DMS79 treated with DMSO at 0.1 percent for 48 hours (cell line): ENCODE results near the gene SLC2A9.
"Not testable (repeated sequence)": the region's sequence is repeated elsewhere in the genome, so short reads cannot be mapped to it uniquely, and the experiment has no call there.

Source experiments
- DNase-seq: peaks from one replicate; lab custom pipeline; 2025; lab: John Stamatoyannopoulos, UW

SLC2A9 gene

GRCh38 chr4:9926586-9926985 is 94.7 kb downstream of the SLC2A9 start:
- DNase-seq, result no peak

- no peak for DNase-seq
Measured at GRCh38 chr4:9925750-9926439, 95.4 kb downstream of the SLC2A9 start.

DNA sequence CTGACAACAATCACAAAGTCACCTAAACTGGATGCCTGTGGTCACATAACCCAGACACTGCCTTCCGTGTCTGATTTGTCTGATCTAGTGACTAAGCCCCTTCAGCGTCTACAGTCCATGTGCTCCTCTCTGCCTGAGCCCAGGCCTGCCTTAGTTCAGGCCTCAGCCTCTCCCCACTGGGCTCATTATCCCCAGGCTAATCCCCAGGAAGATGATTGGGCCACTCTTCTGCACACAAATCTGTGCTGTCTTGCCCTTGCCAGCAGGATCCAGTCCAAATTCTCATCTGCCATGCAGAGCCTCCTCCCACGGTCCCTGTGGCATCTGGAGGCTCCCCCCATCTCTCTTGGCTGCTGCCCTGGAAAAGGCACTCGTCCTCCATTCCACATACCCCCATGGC is 96.5 kb downstream of the SLC2A9 start:
- peak; percentile 19 for DNase-seq

DNA sequence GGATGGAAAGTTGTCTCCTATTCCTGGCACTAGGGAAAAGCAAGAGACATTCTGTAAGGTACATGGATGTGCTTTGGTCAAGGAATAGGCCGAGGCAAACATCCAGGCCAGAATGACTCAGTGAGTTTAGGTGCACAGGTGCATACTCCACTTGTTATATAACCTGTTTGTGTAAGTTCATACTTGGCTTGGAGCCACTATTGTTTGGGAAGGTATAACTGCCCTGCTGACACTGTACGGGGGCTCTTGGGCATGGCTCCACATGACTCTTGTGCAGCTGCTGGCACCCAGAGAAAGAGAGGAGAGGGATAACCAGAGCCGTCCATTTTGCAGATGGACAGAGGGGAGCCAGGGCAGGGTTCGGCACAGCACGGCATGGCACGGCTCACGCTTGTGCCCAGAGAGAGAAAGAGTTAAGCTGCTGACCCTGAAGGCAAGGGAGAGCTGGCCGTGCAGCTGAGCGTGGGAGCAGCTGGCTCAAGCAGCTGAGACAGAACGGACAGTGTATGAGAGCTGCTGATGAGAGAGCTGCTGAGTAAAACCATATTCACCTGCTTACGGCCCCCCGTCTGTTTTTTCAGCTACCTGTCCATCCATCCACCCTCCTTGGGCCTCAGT is 98.0 kb downstream of the SLC2A9 start:
- DNase-seq, result no peak

DNA sequence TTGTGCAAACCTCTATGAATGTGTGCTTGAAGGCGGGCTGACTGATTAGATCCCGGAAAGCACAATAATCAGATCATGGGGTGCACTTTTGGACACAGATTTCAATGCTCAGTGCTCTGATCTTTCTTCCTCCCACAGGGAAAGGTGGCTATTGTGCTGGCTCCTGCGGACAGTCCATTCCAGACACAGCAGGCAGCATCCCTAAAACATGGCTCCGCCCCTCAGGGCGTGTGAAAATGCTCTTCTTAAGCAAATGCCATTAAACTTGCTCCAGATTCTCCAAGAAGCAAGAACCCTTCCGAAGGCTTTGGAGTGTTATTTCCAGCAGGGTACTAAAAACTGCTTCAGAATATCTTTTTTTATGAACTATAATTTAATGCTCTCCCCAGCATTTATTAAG is 100.0 kb downstream of the SLC2A9 start:
- no peak for DNase-seq

- no peak for DNase-seq
Measured at GRCh38 chr4:9920029-9920428, 101.3 kb downstream of the SLC2A9 start.

- no peak for DNase-seq
Measured at GRCh38 chr4:9919047-9919446, 102.2 kb downstream of the SLC2A9 start.

- no peak for DNase-seq
Measured at GRCh38 chr4:9918484-9918883, 102.8 kb downstream of the SLC2A9 start.

DNA sequence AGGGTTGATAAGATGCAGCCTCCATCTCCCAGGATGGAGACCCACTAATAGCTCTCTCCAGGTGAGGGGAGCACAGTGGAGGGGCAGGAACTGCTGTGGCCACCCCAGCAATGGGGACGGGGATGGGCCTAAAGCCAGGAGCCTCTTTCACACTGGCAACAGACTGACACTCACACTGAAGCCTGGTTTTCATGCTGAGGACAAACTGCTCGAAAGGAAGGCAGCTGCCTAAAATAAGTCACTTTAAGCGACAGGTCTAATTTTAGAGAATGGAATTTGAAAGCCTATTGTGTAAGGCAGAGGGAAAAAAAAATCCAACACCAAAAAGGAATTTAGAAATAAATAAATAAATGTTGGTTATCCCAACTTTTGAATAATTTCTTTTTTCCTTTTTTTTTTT is 104.4 kb downstream of the SLC2A9 start:
- DNase-seq, result no peak

- DNase-seq, result no peak
Measured at GRCh38 chr4:9916346-9916745, 105.0 kb downstream of the SLC2A9 start.

- DNase-seq, result no peak
Measured at GRCh38 chr4:9913846-9914245, 107.5 kb downstream of the SLC2A9 start.

DNA sequence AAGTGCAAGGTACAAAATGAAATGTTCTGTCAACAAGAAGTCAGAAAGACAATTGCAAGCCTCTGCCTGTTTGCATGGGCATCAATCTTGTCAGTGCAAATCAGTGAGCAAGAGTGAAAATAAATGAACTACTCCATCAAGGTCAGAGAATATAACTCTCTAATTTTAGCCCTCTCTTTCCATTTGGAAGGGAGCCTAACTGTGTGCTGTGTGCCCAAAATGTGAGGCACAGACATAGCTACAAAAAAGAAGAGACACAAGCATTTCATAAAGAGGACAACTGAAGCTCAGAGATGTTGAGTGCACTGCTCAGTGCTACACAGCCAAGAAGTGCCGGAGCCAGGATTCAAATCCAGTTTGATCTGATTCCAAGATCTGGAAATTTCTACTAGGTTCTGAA is 114.3 kb downstream of the SLC2A9 start:
- no peak for DNase-seq

DNA sequence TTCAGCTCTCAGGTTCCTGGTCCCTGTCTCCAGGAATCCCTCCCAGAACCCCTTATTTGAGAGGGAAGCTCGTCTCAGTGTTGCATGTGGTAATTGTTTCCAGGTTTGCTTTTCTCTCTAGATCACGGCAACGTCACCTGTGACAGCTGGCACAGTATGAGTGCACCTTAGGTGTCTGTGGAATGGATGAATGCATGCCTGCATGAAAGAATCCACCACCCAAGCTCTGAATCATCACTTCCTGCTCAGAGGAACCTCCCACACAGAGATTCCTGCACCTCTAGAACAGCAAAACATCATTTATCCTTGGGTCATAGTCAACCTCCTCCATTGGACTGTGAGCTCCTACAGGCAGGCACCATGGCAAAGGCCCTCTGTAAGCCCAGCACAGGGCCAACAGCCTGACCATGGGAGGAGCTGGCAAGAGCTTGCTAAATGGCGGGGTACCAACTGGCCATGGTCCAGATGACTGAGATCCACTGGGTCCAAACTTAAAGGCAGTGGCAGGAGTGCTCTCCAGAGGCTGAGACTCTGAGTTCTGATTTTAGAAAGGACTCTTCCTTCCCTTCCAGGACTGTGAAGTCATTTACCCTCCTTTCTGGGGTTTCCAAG is 116.2 kb downstream of the SLC2A9 start:
- DNase-seq, result no peak

DNA sequence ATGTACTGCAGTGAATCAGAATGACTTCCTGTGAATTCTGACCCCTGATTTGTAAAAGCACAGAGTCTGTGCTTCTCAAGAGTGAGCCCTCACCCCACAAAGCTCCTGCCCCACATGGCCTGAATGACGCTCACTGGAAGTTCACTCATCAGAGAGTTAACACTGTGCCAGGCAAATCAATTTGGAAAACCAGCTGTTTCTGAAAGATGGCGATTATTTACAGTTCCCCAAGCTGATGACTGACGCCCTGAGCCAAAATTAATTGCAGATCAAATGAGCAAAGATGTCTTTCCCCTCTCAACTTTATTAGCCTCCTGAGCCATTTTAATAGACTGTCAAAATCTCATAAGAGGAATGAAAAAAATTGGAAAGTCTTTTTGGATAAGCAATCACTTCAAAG is 118.0 kb downstream of the SLC2A9 start:
- no peak for DNase-seq

DNA sequence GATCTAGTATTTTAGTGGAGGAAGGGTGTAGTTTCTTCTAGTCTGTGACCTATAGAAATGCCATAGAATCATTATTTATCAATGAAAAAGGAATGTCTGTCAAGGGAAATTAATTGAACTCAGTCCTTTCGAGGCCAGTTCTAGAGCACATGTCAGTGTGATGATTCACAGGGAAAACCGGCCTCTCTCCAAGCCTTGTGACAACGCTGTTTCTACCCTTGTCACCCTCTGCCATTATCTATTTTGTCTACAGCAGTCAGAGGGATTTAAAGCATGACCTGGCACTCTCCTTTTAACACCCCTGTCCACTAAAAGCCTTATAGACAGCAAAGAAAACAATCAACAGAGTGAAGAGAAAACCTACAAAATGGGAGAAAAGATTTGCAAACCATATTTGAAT is 120.0 kb downstream of the SLC2A9 start:
- no peak for DNase-seq

DNA sequence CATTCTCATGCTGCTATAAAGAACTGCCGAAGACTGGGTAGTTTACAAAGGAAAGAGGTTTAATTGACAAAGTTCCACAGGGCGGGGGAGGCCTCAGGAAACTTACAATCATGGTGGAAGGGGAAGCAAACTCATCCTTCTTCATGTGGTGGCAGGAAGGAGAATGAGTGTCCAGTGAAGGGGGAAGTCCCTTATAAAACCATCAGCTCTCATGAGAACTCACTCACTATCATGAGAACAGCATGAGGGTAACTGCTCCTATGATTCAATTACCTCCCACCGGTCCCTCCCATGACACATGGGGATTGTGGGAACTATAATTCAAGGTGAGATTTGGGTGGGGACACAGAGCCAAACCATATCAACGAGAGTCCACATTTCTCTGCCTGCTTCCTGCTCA is 120.7 kb downstream of the SLC2A9 start:
- DNase-seq, result not testable (repeated sequence)

DNA sequence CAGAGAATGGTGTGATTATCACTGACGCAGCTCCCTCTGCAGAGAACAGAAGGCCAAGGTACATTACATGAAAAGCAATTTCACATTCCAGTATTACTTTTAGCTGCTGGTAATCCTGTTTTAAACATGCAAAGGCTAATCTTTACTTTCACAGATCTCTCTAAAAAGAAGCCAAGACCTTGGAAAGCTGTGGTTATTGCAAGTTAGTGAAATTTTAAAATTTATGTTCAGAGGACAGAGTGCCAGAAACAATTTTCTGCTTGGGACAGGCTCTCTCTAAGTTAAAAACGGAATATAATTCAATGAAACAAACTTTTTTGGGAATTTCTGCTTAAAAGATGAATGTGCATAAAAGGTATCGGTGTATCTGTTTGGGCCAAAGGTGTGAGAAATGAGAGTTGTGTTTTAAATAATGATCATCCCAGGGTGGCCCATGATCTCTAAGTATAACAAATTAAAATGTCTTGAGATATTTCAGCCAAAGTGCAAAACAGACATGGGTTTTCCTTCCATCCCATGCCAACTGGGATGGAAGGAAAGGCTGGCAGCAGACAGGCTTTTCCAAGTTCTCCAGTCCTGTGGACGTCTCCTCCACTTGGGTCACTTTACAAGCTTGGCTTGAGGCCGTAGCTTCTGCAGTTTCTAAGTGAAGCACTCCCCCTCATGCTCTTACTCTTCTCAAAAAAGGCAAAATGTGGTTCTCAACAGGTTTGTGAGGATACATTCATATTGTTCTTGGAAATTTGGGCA is 121.8 kb downstream of the SLC2A9 start:
- DNase-seq, result no peak

DNA sequence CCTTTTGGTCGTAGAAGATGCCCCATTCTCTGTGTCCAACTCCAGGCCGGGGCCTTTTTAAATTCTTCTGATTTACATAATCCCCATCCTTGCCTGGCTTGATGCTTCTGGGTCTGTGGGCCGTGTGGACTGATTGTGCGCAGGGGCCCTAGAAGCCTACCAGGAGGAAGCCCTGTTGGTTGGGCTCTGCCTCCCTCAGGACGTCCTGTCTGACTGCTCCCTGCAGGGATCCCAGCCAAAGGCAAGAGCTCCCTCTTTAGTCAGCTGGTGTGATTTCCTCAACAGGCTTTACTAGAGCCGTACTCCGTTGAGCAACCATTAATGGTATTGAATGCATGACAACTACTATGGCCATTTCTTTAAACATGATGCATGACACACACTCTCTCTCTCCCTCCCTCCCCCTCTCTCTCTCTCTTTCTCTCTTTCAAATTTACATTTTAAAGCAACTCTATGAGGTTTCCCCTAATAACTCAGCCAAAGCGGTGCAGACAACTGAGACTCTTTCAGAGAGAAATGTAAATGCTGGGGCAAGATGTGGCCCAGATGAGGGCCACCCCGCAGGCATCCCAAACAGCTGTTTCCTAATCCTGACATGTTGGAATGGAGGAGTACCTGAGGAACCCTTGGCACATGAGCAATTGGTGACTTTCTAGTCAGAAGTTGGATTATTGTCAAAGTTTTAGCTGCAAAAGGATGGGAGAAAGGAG is 122.5 kb downstream of the SLC2A9 start:
- no peak for DNase-seq

GRCh38 chr4:9895333-9895705 is 126.0 kb downstream of the SLC2A9 start:
- no peak for DNase-seq

DNA sequence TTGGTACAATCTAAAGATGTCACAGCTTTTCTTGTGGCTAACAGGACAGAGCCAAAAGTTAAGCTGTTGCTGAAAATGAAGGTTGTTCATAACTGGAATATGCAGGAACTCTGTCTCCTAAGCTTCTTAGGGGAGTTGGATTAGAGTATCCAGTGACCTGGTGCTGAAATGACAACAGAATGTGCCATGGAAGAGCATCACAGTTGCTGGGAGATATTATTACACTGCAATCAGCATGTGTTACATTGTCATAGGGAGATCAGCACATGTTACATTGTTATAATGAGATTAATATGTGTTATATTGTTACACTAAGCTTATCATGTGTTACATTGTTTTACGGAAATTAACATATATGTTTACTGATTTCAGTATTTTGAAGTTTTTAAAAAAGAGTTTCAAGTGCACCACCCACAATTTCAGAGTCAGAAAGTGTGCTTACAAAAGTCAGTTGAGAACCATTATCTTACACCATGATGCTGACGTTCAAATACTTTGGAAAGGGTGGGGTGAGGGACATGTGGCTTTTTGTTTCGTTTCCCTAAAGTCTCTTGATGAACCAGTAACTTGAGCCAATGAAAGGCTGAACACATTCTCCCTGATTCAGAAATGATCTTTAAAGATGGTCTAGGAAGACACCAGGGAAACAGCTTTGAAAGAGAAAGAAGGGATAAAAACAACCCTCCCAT is 126.5 kb downstream of the SLC2A9 start:
- no peak for DNase-seq

DNA sequence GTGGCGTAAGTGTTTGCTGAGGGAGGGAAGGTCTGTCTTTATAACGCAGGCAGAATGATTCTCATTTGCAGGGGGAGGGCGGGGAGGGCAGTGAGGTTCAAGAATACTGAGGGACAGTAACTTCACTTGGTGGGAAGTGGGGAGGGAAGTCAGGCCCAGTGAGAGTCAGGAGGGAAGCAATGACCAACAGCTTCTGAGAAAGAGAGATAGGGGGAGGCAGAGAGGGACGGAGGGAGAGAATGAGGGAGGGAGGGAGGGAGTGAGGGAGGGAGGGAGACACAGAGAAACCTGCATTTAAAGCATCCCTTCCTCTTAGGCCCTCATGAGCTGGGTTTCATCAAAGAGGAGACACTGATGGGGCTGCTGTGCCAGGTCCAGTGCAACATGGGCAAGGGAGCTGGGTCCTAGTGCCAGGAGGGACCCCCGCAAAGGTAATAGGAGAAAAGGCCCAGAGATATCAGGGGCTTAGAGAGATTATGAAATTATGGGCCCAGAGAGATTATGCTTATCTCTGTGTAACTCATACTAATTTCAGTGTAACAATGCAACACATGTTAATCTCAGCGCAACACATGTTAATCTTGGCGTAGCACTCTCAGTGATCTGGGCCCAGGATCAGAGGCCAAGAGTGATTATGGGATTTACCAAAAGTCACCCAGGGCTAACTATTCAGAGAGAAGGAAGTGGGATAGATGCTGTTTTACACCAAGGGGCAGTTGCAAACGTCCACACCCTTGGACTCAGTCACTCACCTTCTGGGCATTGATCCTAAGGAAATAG is 127.8 kb downstream of the SLC2A9 start:
- no peak for DNase-seq
